Measurements from ENCODE around the gene PLPPR4. TPM values are rescaled to one million over a fixed set of nuclear protein-coding genes. Genes with fewer than 3 reads are reported as not detected.

The PLPPR4 gene
- total RNA-seq, 2 experiments from 2014 or later = not detected

- intact Hi-C loops (cut with DNase I, micrococcal nuclease) = no loop called here
- no peaks in the 10 kb centered on the region for H3K36me3 Mint-ChIP-seq (ENCODE audit: low read depth)
- TF ChIP-seq CTCF (IDR thresholded peaks at IDR 0.05) = no peak
- Histone ChIP-seq H3K36me3 (ENCODE audit: insufficient read depth, low read length) (no peaks in the 10 kb centered on the region), H3K4me1 (ENCODE audit: insufficient read depth, low read length) (no peaks in the 10 kb centered on the region), H3K4me3 (ENCODE audit: low read length) (no peak overlapping the region), H3K9me3 (ENCODE audit: control insufficient read depth in 1 of 2, insufficient read depth in 1 of 2, low read length in 2 of 2) (no peaks in the 10 kb centered on the region), H3K27me3 (ENCODE audit: control insufficient read depth in 1 of 2, insufficient read depth in 2 of 2, low read length in 2 of 2) (no peaks in the 10 kb centered on the region), H3K27ac (ENCODE audit: low read depth in 1 of 2, low read length in 2 of 2) (no peak overlapping the region)
- no peaks in the 10 kb centered on the region for H3K9me3 Mint-ChIP-seq
- DNase-seq (no peak), ATAC-seq (ENCODE audit: poor library complexity) (no peak)
- no peak overlapping the region for H3K27ac Mint-ChIP-seq
- no peak overlapping the region for H3K4me3 Mint-ChIP-seq
- ChIA-PET CTCF (no interaction called here), POLR2A (no interaction called here)
- H3K4me1 Mint-ChIP-seq (ENCODE audit: low read depth) = no peaks in the 10 kb centered on the region
- no peaks in the 10 kb centered on the region for H3K27me3 Mint-ChIP-seq
Measured at GRCh38 chr1:99228153-99228552, 36.1 kb upstream of the PLPPR4 start.

- Mint-ChIP-seq H3K9me3 (no peaks in the 10 kb centered on the region), H3K4me1 (ENCODE audit: low read depth) (no peaks in the 10 kb centered on the region), H3K4me3 (no peak overlapping the region), H3K27me3 (no peaks in the 10 kb centered on the region), H3K36me3 (ENCODE audit: low read depth) (no peaks in the 10 kb centered on the region), H3K27ac (no peak overlapping the region)
- no peak overlapping the region for H3K27ac ChIP-seq (ENCODE audit: low read depth in 1 of 2, low read length in 2 of 2)
- H3K27me3 ChIP-seq (ENCODE audit: control insufficient read depth in 1 of 2, insufficient read depth in 2 of 2, low read length in 2 of 2) = no peaks in the 10 kb centered on the region
- ChIA-PET CTCF (no interaction called here), POLR2A (no interaction called here)
- ATAC-seq (ENCODE audit: poor library complexity) = no peak
- DNase-seq = no peak
- intact Hi-C loops (cut with DNase I, micrococcal nuclease) = no loop called here
- H3K4me3 ChIP-seq (ENCODE audit: low read length) = no peak overlapping the region
- H3K4me1 ChIP-seq (ENCODE audit: insufficient read depth, low read length) = no peaks in the 10 kb centered on the region
- H3K36me3 ChIP-seq (ENCODE audit: insufficient read depth, low read length) = no peaks in the 10 kb centered on the region
- no peak for TF ChIP-seq CTCF (IDR thresholded peaks at IDR 0.05)
- H3K9me3 ChIP-seq (ENCODE audit: control insufficient read depth in 1 of 2, insufficient read depth in 1 of 2, low read length in 2 of 2) = no peaks in the 10 kb centered on the region
Measured at GRCh38 chr1:99229122-99229521, 35.2 kb upstream of the PLPPR4 start.

GRCh38 chr1:99230695-99231094 is 33.6 kb upstream of the PLPPR4 start:
- ChIA-PET CTCF (no interaction called here), POLR2A (no interaction called here)
- intact Hi-C loops (cut with DNase I, micrococcal nuclease) = no loop called here
- DNase-seq = no peak
- no peaks in the 10 kb centered on the region for H3K4me1 ChIP-seq (ENCODE audit: insufficient read depth, low read length)
- no peak for TF ChIP-seq CTCF (IDR thresholded peaks at IDR 0.05)
- no peak overlapping the region for H3K4me3 ChIP-seq (ENCODE audit: low read length)
- Mint-ChIP-seq H3K4me3 (no peak overlapping the region), H3K27me3 (no peaks in the 10 kb centered on the region), H3K9me3 (no peaks in the 10 kb centered on the region), H3K27ac (no peak overlapping the region), H3K4me1 (ENCODE audit: low read depth) (no peaks in the 10 kb centered on the region), H3K36me3 (ENCODE audit: low read depth) (no peaks in the 10 kb centered on the region)
- no peak overlapping the region for H3K27ac ChIP-seq (ENCODE audit: low read depth in 1 of 2, low read length in 2 of 2)
- no peak for ATAC-seq (ENCODE audit: poor library complexity)
- no peaks in the 10 kb centered on the region for H3K9me3 ChIP-seq (ENCODE audit: control insufficient read depth in 1 of 2, insufficient read depth in 1 of 2, low read length in 2 of 2)
- no peaks in the 10 kb centered on the region for H3K27me3 ChIP-seq (ENCODE audit: control insufficient read depth in 1 of 2, insufficient read depth in 2 of 2, low read length in 2 of 2)
- no peaks in the 10 kb centered on the region for H3K36me3 ChIP-seq (ENCODE audit: insufficient read depth, low read length)

Measured in CD4-positive, alpha-beta T cell (primary cell).